ENCODE results near the gene CLIP4. TPM values are rescaled to one million over a fixed set of nuclear protein-coding genes. Genes with fewer than 3 reads are reported as not detected.

CLIP4 gene
- total RNA-seq, 1 donor, result 107 TPM

DNA sequence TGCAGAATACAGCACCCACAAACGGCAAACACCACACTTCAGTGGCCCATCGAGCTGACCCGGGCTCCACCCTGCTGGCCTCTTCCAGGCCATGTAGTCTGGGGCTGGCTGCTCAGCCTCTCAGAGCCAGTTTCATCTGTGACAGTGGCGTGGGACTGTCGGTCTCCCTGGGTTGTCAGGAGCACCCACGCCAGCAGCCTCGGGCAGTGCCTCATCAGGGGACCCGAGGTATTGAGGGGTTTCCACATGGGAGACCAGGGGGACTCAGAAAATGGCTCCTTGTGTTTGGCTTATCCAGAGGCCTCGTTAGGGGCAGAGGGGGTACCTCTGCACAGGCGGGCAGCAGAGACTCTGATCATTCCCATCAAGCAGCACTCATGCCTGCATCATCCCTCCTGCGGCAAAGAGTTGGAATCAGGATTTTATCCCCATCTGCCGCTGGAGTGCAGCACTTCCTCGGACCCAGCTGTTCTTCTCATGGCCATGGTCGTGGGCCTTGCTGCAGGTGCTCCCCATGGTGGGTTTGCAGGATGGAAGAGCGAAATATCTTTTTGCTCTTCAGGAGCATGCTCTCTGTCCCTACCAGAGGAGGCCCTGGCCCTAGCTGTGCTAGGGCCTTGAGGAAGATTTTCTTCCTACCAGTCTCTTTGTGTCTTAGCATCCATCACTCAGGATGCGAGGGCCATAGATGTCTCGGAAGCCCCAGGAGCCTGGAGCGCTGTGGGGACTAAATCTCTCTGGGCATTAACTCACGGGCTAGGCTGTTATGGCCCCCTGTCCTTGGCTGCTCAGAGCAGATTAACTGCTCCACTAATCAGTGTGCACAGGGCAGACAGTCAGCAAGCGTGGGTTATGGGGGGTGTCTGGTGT, 100.8 kb downstream of the CLIP4 start:
- H3K4me3 ChIP-seq (ENCODE audit: low read depth, low read length), result no peak overlapping the region
- no peak for DNase-seq (ENCODE audit: low read depth)
- TF ChIP-seq, protein P1, sequence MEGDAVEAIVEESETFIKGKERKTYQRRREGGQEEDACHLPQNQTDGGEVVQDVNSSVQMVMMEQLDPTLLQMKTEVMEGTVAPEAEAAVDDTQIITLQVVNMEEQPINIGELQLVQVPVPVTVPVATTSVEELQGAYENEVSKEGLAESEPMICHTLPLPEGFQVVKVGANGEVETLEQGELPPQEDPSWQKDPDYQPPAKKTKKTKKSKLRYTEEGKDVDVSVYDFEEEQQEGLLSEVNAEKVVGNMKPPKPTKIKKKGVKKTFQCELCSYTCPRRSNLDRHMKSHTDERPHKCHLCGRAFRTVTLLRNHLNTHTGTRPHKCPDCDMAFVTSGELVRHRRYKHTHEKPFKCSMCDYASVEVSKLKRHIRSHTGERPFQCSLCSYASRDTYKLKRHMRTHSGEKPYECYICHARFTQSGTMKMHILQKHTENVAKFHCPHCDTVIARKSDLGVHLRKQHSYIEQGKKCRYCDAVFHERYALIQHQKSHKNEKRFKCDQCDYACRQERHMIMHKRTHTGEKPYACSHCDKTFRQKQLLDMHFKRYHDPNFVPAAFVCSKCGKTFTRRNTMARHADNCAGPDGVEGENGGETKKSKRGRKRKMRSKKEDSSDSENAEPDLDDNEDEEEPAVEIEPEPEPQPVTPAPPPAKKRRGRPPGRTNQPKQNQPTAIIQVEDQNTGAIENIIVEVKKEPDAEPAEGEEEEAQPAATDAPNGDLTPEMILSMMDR (IDR thresholded peaks at IDR 0.05; ENCODE audit: insufficient read depth, low read depth, low read length), result no peak

DNA sequence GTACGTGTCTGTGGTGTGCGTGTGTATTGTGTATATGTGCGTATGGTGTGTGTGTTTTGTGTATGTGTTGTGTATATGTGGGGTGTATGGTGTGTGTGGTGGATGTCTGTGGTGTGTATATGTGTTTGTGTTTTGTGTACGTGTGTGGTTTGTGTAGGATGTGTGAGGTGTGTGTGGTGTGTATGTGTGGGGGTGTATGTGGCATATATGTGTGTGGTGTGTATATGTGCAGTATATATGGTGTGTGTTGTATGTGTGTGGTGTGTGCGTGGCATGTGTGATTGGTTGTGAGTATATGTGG, 101.3 kb downstream of the CLIP4 start:
- no peak for DNase-seq (ENCODE audit: low read depth)
- no peak overlapping the region for H3K4me3 ChIP-seq (ENCODE audit: low read depth, low read length)
- TF ChIP-seq, protein P1 (IDR thresholded peaks at IDR 0.05; ENCODE audit: insufficient read depth, low read depth, low read length), result no peak

DNA sequence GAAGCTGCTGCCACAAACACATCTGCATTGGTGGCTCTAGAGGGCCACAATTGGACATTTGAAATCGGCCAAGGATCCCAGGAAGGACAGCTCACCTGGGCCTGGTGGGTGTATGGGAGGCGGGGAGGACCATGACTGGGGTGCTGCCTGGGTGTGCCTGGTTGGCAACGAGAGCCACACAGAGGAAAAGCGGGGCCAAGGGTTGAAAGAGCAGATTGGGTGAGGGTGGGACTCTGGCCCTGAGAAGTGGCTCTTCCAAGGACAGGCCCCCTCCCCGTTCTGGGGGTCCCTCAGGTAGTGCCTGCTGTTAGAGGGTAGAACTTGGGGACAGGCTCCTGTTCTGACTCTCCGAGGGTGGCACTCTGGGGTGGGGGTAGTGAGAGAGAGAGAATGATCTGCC, 102.9 kb downstream of the CLIP4 start:
- TF ChIP-seq, protein P1 (IDR thresholded peaks at IDR 0.05; ENCODE audit: insufficient read depth, low read depth, low read length), result no peak
- H3K4me3 ChIP-seq (ENCODE audit: low read depth, low read length), result no peak overlapping the region
- DNase-seq (ENCODE audit: low read depth), result no peak

DNA sequence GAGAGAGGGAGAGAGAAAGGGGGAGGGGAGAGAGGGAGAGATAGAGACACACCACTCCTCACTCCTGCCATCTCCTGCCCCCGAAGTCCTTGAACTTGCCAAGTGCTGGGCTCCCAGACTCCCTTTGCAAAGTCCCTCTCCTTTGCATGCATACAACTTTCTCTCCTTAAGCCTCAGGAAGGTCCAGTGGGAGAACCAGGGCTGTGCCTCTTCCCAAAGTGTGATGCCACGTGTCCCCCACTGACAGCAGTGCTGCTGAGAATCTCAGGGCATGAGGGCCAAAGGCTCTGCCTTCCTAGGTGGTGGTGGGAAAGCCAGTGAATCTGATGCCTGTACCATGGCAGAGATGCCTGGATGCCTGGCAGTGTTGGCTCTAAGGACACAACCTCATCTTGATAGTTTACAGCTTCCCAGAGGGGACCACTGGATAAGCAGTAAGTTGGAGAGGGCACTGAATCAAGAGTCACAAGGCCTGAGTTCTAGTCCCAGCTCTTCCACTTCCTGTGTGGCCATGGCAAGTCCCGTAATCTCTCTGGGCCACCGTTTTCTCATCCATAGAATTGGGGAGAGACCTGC, 103.4 kb downstream of the CLIP4 start:
- H3K4me3 ChIP-seq (ENCODE audit: low read depth, low read length), result no peak overlapping the region
- TF ChIP-seq, protein P1 (IDR thresholded peaks at IDR 0.05; ENCODE audit: insufficient read depth, low read depth, low read length), result no peak
- DNase-seq (ENCODE audit: low read depth), result no peak

DNA sequence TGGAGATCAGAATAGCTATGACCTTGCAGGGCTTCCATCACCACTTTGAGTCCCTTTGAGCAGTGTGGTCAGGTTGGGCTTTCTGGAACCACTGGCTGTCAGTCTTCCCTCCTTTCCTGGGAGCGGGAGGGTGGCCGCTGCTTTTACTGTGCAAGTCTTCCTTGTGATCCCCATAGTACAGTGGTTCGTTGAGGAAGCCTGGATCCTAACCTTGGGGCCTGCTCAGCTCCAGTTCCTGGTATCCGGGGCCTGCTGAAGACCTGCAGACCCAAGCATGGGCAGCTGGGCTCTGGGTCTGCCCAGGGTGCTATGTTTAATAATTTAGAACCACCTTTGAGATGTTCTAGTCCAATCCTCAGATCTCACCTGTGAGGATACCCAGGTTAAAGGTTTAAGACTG, 104.2 kb downstream of the CLIP4 start:
- DNase-seq (ENCODE audit: low read depth), result no peak
- no peak overlapping the region for H3K4me3 ChIP-seq (ENCODE audit: low read depth, low read length)
- TF ChIP-seq, protein P1 (IDR thresholded peaks at IDR 0.05; ENCODE audit: insufficient read depth, low read depth, low read length), result no peak

DNA sequence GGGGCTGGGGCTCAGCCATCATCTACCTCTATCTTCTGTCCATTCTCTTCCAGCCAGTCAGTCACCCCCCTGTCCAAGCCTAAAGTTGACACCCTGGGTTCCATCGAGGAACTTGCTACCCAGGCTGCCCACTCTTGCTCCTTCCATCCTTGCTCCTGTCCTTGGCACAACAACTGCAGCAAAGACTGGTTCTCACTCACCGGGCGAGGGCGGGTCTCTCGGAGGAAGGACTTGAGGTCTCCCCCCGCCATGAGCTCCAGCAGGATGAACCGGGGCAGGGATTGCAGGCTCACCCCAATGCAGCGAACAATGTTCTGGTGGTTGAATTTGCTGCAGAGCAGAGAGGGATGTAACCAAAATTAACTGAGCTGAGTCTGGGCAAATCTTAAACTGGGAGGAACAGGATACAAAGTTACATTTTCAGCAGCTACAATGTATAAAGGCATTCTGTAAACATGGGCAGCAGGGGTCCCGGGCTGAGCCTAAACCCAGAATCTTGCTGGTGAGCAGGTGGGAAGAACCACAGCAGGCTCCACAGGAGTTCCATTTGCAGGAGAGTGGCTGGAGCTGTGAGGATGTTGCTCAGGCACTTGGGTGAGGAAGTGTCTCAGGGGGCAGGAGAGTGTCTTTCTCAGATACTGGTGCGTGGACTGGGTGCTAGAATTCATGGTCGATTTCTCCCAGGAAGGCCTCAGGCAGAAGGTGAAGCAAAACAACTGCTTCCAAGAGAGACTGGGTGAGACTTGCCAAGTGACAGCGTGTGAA, 105.5 kb downstream of the CLIP4 start:
- H3K4me3 ChIP-seq (ENCODE audit: low read depth, low read length), result no peak overlapping the region
- TF ChIP-seq, protein P1 (IDR thresholded peaks at IDR 0.05; ENCODE audit: insufficient read depth, low read depth, low read length), result no peak
- no peak for DNase-seq (ENCODE audit: low read depth)

Measured in fibroblast of villous mesenchyme (primary cell).